ENCODE results near the gene FCHO2. TPM values are rescaled to one million over a fixed set of nuclear protein-coding genes. Genes with fewer than 3 reads are reported as not detected.

The FCHO2 gene
- total RNA-seq, 1 experiment from 2014 or later: 5.8 TPM

GRCh38 chr5:72906806-72907205 lies 49.0 kb upstream of the FCHO2 start:
- Histone ChIP-seq H2BK20ac (ENCODE audit: low read depth, low read length, poor library complexity, severe bottlenecking) (no peak overlapping the region), H2AK5ac (ENCODE audit: insufficient read length, low read length) (no peak overlapping the region), H3K14ac (ENCODE audit: insufficient read depth, low read length) (no peak overlapping the region), H3K9ac (ENCODE audit: extremely low read depth, insufficient read length, low read length) (no peak overlapping the region), H3K4me1 (ENCODE audit: insufficient read depth, low read length) (no peaks in the 10 kb centered on the region), H3K27ac (ENCODE audit: insufficient read length, low read depth, low read length) (no peak overlapping the region), H3K56ac (ENCODE audit: insufficient read length, low read depth, low read length) (no peak overlapping the region), H3K4ac (ENCODE audit: low read depth, low read length) (no peak overlapping the region), H3K9me3 (ENCODE audit: control insufficient read depth, low read depth, low read length) (no peaks in the 10 kb centered on the region), H4K8ac (replicated peaks; ENCODE audit: insufficient read length, low read depth, low read length) (no peak overlapping the region), H4K5ac (ENCODE audit: insufficient read length, low read depth, low read length) (no peak overlapping the region), H3T11ph (ENCODE audit: low read length) (no peak overlapping the region), H3K4me2 (ENCODE audit: insufficient read depth, insufficient read length, low read length) (no peak overlapping the region), H3K79me2 (ENCODE audit: insufficient read depth, low read length) (no peaks in the 10 kb centered on the region), H2BK12ac (ENCODE audit: insufficient read length, low read depth, low read length) (no peak overlapping the region), H2AFZ (ENCODE audit: low read length) (no peak overlapping the region), H2BK5ac (ENCODE audit: insufficient read length, low read length) (no peak overlapping the region), H3K23me2 (ENCODE audit: insufficient read length, low read depth, low read length, poor library complexity, severe bottlenecking) (no peaks in the 10 kb centered on the region), H3K18ac (ENCODE audit: insufficient read length, low read depth, low read length) (no peak overlapping the region), H4K20me1 (ENCODE audit: control insufficient read depth, insufficient read depth, insufficient read length) (no peaks in the 10 kb centered on the region), H2BK15ac (ENCODE audit: low read depth, low read length) (no peak overlapping the region), H3K79me1 (ENCODE audit: insufficient read depth, low read depth, low read length, poor library complexity, severe bottlenecking) (no peaks in the 10 kb centered on the region), H3K23ac (ENCODE audit: insufficient read length, low read depth, low read length) (no peak overlapping the region), H4K91ac (ENCODE audit: insufficient read length, low read depth, low read length) (no peak overlapping the region), H3K27me3 (ENCODE audit: insufficient read depth, low read length) (no peaks in the 10 kb centered on the region), H2BK120ac (ENCODE audit: low read depth, low read length, poor library complexity, severe bottlenecking) (no peak overlapping the region)
- Mint-ChIP-seq H3K4me1 (no peaks in the 10 kb centered on the region), H3K27me3 (ENCODE audit: low read depth) (no peaks in the 10 kb centered on the region), H3K36me3 (ENCODE audit: insufficient read depth in 1 of 3, low read depth in 3 of 3) (peaks cover 29 to 76% (median 66%) of the 10 kb centered on the region in 3 experiments; a peak in 6 of 7 replicates), H3K4me3 (no peak overlapping the region), H3K27ac (no peak overlapping the region), H3K9me3 (no peaks in the 10 kb centered on the region)
- TF ChIP-seq CTCF (conservative IDR thresholded peaks at IDR 0.05): no peak
- DNase-seq: no peak
